HCT116 (cell line): Measurements from ENCODE around the gene GOLGA1. TPM values are rescaled to one million over a fixed set of nuclear protein-coding genes. Genes with fewer than 3 reads are reported as not detected.

Experiments
- ATAC-seq: fragments of 200-7000 bp; cut with Tn5 transposase; 2 replicates; pipeline ENCODE4 v1.9.1; 2020; ENCODE audit warnings: mild to moderate bottlenecking, moderate library complexity
- BruUV-seq: library from RNA; stranded (reverse); fragments of 400-500 nt; replicated peaks from 2 replicates; lab custom pipeline; 2021; lab: Mats Ljungman, UMichigan
- CTCF ChIA-PET: fragments of 300-600 bp; sonication (Branson Sonifier 250); formaldehyde crosslinking; loops from one replicate; lab custom pipeline; 2021; ENCODE audit warnings: antibody characterized with exemption; lab: Charles Lee
- POLR2A ChIA-PET: fragments of 300-600, 350-600 bp; sonication (Branson Sonifier 250); formaldehyde crosslinking; loops from one replicate; lab custom pipeline; 2021; ENCODE audit warnings: antibody characterized with exemption; lab: Charles Lee
- RAD21 ChIA-PET, 2 experiments: fragments of 300-600 bp; sonication (Branson Sonifier 250); formaldehyde crosslinking; loops; one replicate each; lab custom pipeline; 2023; ENCODE audit warnings: low total read pairs in 2 of 2; ENCODE audit not compliant: uncharacterized antibody in 2 of 2, unreplicated experiment in 2 of 2, low non-redundant PET in 1 of 2; lab: Charles Lee
- DNase-seq: peaks from one replicate; pipeline ENCODE4 v3.0.0-alpha.2; 2010; ENCODE audit warnings: low read depth, low spot score
- H2AFZ ChIP-seq: fragments of 200-600 bp; shearing (Covaris generic), sonication (generic); 2 replicates; pipeline ENCODE4 v1.6.1; 2017; ENCODE audit warnings: low read depth, mixed run types, mixed read lengths, antibody characterized with exemption, low read length; ENCODE audit not compliant: poor library complexity, severe bottlenecking
- H3K27ac ChIP-seq: 2 replicates; pipeline ENCODE4 v1.5.1; 2012; ENCODE audit warnings: low read depth, low read length
- H3K27me3 ChIP-seq: fragments of 200-600 bp; sonication (generic); 2 replicates; pipeline ENCODE4 v1.6.1; 2016; ENCODE audit warnings: mixed run types, low read length, mixed read lengths; ENCODE audit not compliant: insufficient read depth
- H3K36me3 ChIP-seq, 2 experiments: fragments of 200-500 bp in 1 of 2; fragments of 200-600 bp in 1 of 2; sonication (Bioruptor generic) in 1 of 2; sonication (generic) in 1 of 2; 2 replicates each; pipeline versions ENCODE4 v1.5.1 to v1.6.1; 2014 to 2016; ENCODE audit warnings: low read length in 2 of 2, inconsistent platforms in 1 of 2, mixed read lengths in 1 of 2, mixed run types in 1 of 2; ENCODE audit not compliant: insufficient read depth in 2 of 2, control insufficient read depth in 1 of 2
- H3K4me1 ChIP-seq, 2 experiments: fragments of 200-600 bp in 1 of 2; sonication (generic) in 1 of 2; 2 replicates each; pipeline versions ENCODE4 v1.5.1 to v1.6.1; 2012 to 2017; ENCODE audit warnings: low read length in 2 of 2, inconsistent platforms in 1 of 2, mild to moderate bottlenecking in 1 of 2, mixed read lengths in 1 of 2, mixed run types in 1 of 2, moderate library complexity in 1 of 2; ENCODE audit not compliant: insufficient read depth in 2 of 2, control insufficient read depth in 1 of 2
- H3K4me2 ChIP-seq: fragments of 200-600 bp; sonication (generic); 2 replicates; pipeline ENCODE4 v1.6.1; 2017; ENCODE audit warnings: mixed run types, low read length, mixed read lengths
- H3K4me3 ChIP-seq, 2 experiments: fragments of 200-600 bp in 1 of 2; sonication (generic) in 1 of 2; replicated peaks in 1 of 2; 2 replicates each; pipeline ENCODE4 v1.5.1; 2011 to 2016; ENCODE audit warnings: low read length in 2 of 2, control low read depth in 1 of 2, low read depth in 1 of 2, mild to moderate bottlenecking in 1 of 2, mixed read lengths in 1 of 2, mixed run types in 1 of 2
- H3K79me2 ChIP-seq: fragments of 200-600 bp; sonication (generic); 2 replicates; pipeline ENCODE4 v1.6.1; 2017; ENCODE audit warnings: mild to moderate bottlenecking, mixed run types, low read length, moderate library complexity, mixed read lengths; ENCODE audit not compliant: insufficient read depth
- H3K9ac ChIP-seq: fragments of 200-600 bp; sonication (generic); 2 replicates; pipeline ENCODE4 v1.6.1; 2016; ENCODE audit warnings: low read length, mixed read lengths
- H3K9me2 ChIP-seq: fragments of 200-600 bp; sonication (generic), shearing (Covaris generic); 2 replicates; pipeline ENCODE4 v1.6.1; 2017; ENCODE audit warnings: mixed run types, mild to moderate bottlenecking, moderate library complexity; ENCODE audit not compliant: insufficient read depth
- H3K9me3 ChIP-seq, 2 experiments: fragments of 200-500 bp in 1 of 2; fragments of 200-600 bp in 1 of 2; sonication (Bioruptor generic) in 1 of 2; sonication (generic) in 1 of 2; 2 replicates each; pipeline ENCODE4 v1.6.1; 2014 to 2017; ENCODE audit warnings: low read length in 2 of 2, mixed read lengths in 2 of 2, inconsistent platforms in 1 of 2, low read depth in 1 of 2, mild to moderate bottlenecking in 1 of 2, mixed run types in 1 of 2, moderate library complexity in 1 of 2; ENCODE audit not compliant: control insufficient read depth in 1 of 2, insufficient read depth in 1 of 2
- H4K20me1 ChIP-seq: fragments of 200-600 bp; sonication (generic), shearing (Covaris generic); 2 replicates; pipeline ENCODE4 v1.6.1; 2017; ENCODE audit warnings: mixed run types, mild to moderate bottlenecking, moderate library complexity; ENCODE audit not compliant: insufficient read depth
- ATF3 ChIP-seq: IDR thresholded peaks from 2 replicates; pipeline ENCODE4 v1.6.1; 2012
- CBX3 ChIP-seq: IDR thresholded peaks from 2 replicates; pipeline ENCODE4 v1.6.1; 2012; ENCODE audit warnings: low read depth
- CTCF ChIP-seq, 3 experiments: fragments of 200-600 bp in 1 of 3; sonication (generic) in 1 of 3; IDR thresholded peaks in 2 of 3; conservative IDR thresholded peaks in 1 of 3; 2 replicates each; pipeline ENCODE4 v1.5.1; 2012 to 2017; ENCODE audit warnings: low read depth in 2 of 3, low read length in 2 of 3, antibody characterized with exemption in 1 of 3, borderline replicate concordance in 1 of 3, control low read depth in 1 of 3, mild to moderate bottlenecking in 1 of 3, mixed read lengths in 1 of 3, mixed run types in 1 of 3, moderate library complexity in 1 of 3; ENCODE audit not compliant: insufficient read depth in 1 of 3
- ELF1 ChIP-seq: IDR thresholded peaks from 2 replicates; pipeline ENCODE4 v1.6.1; 2012; ENCODE audit warnings: low read depth, borderline replicate concordance
- EZH2 ChIP-seq: fragments of 200-600 bp; sonication (generic); IDR thresholded peaks from 2 replicates; pipeline ENCODE4 v1.6.1; 2017; ENCODE audit warnings: antibody characterized with exemption, mixed run types
- EZH2phosphoT487 ChIP-seq: fragments of 200-600 bp; IDR thresholded peaks from 2 replicates; pipeline ENCODE4 v1.6.1; 2018; ENCODE audit warnings: antibody characterized with exemption, borderline replicate concordance
- FOSL1 ChIP-seq: IDR thresholded peaks from 2 replicates; pipeline ENCODE4 v1.6.1; 2012; ENCODE audit warnings: low read depth
- MAX ChIP-seq: IDR thresholded peaks from 2 replicates; pipeline ENCODE4 v1.6.1; 2012
- POLR2A ChIP-seq: IDR thresholded peaks from 2 replicates; pipeline ENCODE4 v1.7.0; 2011; ENCODE audit warnings: borderline replicate concordance; ENCODE audit not compliant: insufficient read depth, insufficient read length; ENCODE audit errors: extremely low read depth
- POLR2AphosphoS5 ChIP-seq: IDR thresholded peaks from 2 replicates; pipeline ENCODE4 v1.6.1; 2011; ENCODE audit warnings: mild to moderate bottlenecking, low read depth, low read length, moderate library complexity
- REST ChIP-seq: IDR thresholded peaks from 2 replicates; pipeline ENCODE4 v1.6.1; 2012; ENCODE audit warnings: low read depth
- SIN3A ChIP-seq: IDR thresholded peaks from 2 replicates; pipeline ENCODE4 v1.6.1; 2012; ENCODE audit warnings: low read depth
- SRF ChIP-seq: IDR thresholded peaks from 2 replicates; pipeline ENCODE4 v1.6.1; 2012; ENCODE audit warnings: low read depth
- TCF7L2 ChIP-seq: IDR thresholded peaks from 2 replicates; pipeline ENCODE4 v1.7.0; 2011; ENCODE audit warnings: borderline replicate concordance, inconsistent platforms; ENCODE audit not compliant: insufficient read depth, insufficient read length; ENCODE audit errors: extremely low read depth
- YY1 ChIP-seq: IDR thresholded peaks from 2 replicates; pipeline ENCODE4 v1.6.1; 2011; ENCODE audit warnings: low read length, low read depth, moderate library complexity, mild to moderate bottlenecking; ENCODE audit not compliant: insufficient replicate concordance; ENCODE audit errors: extremely low read depth
- ZBTB33 ChIP-seq: IDR thresholded peaks from 2 replicates; pipeline ENCODE4 v1.6.1; 2011; ENCODE audit warnings: mild to moderate bottlenecking, low read length, moderate library complexity; ENCODE audit not compliant: insufficient replicate concordance; ENCODE audit errors: extremely low read depth
- ZFX ChIP-seq: fragments of 450-650 bp; IDR thresholded peaks from 2 replicates; pipeline ENCODE4 v1.6.1; 2017
- ZNF274 ChIP-seq: fragments of 200-500 bp; sonication (Bioruptor generic); IDR thresholded peaks from 2 replicates; pipeline ENCODE4 v1.6.1; 2014; ENCODE audit warnings: mild to moderate bottlenecking, low read depth, low read length, inconsistent platforms
- intact Hi-C: fragments of 100-400 bp; cut with micrococcal nuclease; formaldehyde crosslinking; loops from 2 replicates; pipeline ENCODE4 v1.10.0; 2022
- total RNA-seq: library from RNA; stranded (reverse); gene quantifications from one replicate; pipeline ENCODE4 v1.2.1, GENCODE V29; 2021; ENCODE audit not compliant: unreplicated experiment

Gene GOLGA1
- total RNA-seq, 1 experiment from 2014 or later = 13.1 TPM

GRCh38 chr9:124849801-124850200 is 91.1 kb downstream of the GOLGA1 start:
- CTCF ChIA-PET = interaction anchor here (7.2 to 11.7 kb wide), 2 partner anchors 9 to 76 kb away, joined by 87 to 601 read pairs; partner anchors contain the start of genes NR6A1 and OLFML2A
- Histone ChIP-seq H3K79me2 (no peaks in the 10 kb centered on the region), H3K4me2 (no peak overlapping the region)

More at GRCh38 chr9:124849801-124850200, 91.1 kb downstream of the GOLGA1 start:
- Histone ChIP-seq H3K27ac (no peak overlapping the region), H3K9me2 (no peaks in the 10 kb centered on the region), H3K4me1 (peaks cover 5 to 17% of the 10 kb centered on the region in 2 experiments; a peak in 3 of 4 replicates), H3K9ac (no peak overlapping the region), H3K9me3 (no peaks in the 10 kb centered on the region), H3K27me3 (no peaks in the 10 kb centered on the region), H2AFZ (no peak overlapping the region), H4K20me1 (no peaks in the 10 kb centered on the region), H3K4me3 (no peak overlapping the region), H3K36me3 (no peaks in the 10 kb centered on the region)
- intact Hi-C loops = loop anchor here (10.0 kb wide), 1 partner anchor 435 kb away; the partner anchor contains the start of gene PSMB7
- BruUV-seq = no TSS peak
- DNase-seq = no peak
- ChIA-PET RAD21 (interaction anchor here in 1 of 2 experiments (1.0 kb wide), 1 partner anchor 71 kb away, joined by 3 read pairs; no protein-coding TSS in a partner anchor), POLR2A (no interaction called here)
- TF ChIP-seq ATF3 (no peak), CTCF (IDR thresholded peaks at IDR 0.05 in 2 of 3, conservative IDR thresholded peaks at IDR 0.05 in 1 of 3; ENCODE audit: borderline replicate concordance in 1 of 3, insufficient read depth in 1 of 3, low read depth in 2 of 3, low read length in 2 of 3) (no peak), SIN3A (no peak), EZH2phosphoT487 (no peak), REST (no peak), ZFX (no peak), POLR2A (no peak), TCF7L2 (no peak), ZNF274 (no peak), ELF1 (no peak), CBX3 (no peak), POLR2AphosphoS5 (no peak), YY1 (no peak), SRF (no peak), FOSL1 (no peak), EZH2 (no peak), MAX (no peak), ZBTB33 (no peak)
- no peak for ATAC-seq
